ENCODE measurements around the gene TUBB1.

DNA sequence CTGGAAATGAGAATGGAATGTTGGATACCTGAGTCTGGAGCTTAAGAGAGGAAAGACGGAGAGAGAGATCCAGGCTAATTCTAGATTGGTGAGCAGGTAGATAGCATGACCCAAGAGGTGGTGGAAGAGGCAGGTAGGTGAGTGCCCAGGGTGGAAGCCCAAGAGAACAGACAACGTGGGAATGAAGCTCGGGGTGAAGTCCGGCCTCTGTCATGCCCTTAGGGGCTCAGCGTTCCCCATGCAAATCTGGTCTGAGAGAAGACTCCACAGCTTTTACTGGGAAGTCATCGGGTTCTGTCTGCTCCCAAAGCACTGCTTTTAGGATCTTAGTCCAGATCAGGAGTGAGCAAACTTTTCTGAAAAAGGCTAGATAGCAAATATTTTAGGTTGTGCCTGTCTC is 34.5 kb upstream of the TUBB1 start:
- TF ChIP-seq, protein P1, sequence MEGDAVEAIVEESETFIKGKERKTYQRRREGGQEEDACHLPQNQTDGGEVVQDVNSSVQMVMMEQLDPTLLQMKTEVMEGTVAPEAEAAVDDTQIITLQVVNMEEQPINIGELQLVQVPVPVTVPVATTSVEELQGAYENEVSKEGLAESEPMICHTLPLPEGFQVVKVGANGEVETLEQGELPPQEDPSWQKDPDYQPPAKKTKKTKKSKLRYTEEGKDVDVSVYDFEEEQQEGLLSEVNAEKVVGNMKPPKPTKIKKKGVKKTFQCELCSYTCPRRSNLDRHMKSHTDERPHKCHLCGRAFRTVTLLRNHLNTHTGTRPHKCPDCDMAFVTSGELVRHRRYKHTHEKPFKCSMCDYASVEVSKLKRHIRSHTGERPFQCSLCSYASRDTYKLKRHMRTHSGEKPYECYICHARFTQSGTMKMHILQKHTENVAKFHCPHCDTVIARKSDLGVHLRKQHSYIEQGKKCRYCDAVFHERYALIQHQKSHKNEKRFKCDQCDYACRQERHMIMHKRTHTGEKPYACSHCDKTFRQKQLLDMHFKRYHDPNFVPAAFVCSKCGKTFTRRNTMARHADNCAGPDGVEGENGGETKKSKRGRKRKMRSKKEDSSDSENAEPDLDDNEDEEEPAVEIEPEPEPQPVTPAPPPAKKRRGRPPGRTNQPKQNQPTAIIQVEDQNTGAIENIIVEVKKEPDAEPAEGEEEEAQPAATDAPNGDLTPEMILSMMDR (IDR thresholded peaks at IDR 0.05; ENCODE audit: low read depth, low read length), result no peak
- no peak for TF ChIP-seq EZH2phosphoT487 (IDR thresholded peaks at IDR 0.05; ENCODE audit: low read depth)
